Sciatic nerve (tissue), 2 donors: ENCODE results near the gene THRAP3. TPM values are rescaled to one million over a fixed set of nuclear protein-coding genes. Genes with fewer than 3 reads are reported as not detected.

Experiments
- ATAC-seq: fragments of 200-7000 bp; cut with Tn5 transposase; one replicate; pipeline ENCODE4 v1.9.1; 2020; ENCODE audit warnings: mild to moderate bottlenecking, moderate library complexity
- DNase-seq: peaks from one replicate; pipeline ENCODE4 v3.0.0-alpha.2; 2020; ENCODE audit warnings: low spot score
- intact Hi-C: fragments of 100-400 bp; cut with DNase I; formaldehyde crosslinking; loops from one replicate; pipeline ENCODE4 v1.14.2; 2022
- total RNA-seq: library from RNA; stranded (reverse); fragmentation: NEBNext Ultra II Directional; extraction: Animal tissue kit (Norgen Biotek cat#: 25700); gene quantifications from one replicate; pipeline ENCODE4 v1.2.1, GENCODE V29; 2021
- donor health status: DM: no; HTN: no; CAD: no.
- donor health status: DM: no; HTN: no; CAD: no.

Gene THRAP3
- total RNA-seq, 1 donor from 2014 or later = 101 TPM

DNA sequence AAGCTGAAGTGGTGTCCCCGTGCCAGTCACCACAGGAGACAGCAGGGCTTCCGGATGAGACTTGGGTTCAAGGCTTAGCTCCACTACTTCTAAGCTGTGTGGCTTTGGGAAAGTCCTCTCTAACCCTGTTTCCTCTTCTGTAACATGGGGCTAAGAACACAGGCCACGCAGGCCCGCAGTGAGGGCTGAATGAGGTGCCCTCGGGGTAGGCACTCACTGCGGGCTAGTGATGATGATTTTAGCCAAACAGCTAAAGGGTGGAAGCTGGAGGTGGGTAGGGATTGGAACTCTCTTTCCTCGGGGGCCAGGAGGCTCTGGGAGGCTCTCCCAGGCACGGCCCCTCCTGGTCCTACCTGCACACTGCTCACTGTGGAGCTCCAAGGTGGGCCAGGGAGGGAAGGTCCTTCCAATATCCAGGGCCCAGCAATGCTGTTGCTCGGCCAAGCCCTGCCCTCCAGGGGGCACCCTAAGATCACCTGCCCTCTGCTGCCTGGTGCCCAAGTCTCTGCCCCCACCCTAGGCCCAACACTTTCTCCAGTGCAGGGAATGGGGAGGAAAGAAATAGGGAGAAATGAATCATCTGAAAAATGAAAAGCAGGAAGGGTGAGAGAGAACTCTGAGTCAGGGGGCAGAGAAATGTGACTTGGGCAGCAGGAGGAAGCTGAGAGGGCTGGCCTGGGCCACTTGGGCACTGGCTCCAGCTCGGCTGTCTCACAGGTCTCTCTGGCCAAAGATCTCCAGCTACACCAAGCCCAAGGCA, 118.4 kb downstream of the THRAP3 start:
- intact Hi-C loops = loop anchor here (5.0 kb wide), 1 partner anchor 80 kb away; no protein-coding TSS in a partner anchor
- peak; percentile 82 for ATAC-seq
- DNase-seq = no peak

- peak; percentile 11 for ATAC-seq
- intact Hi-C loops = loop anchor here (5.0 kb wide), 1 partner anchor 78 kb away; no protein-coding TSS in a partner anchor
These were observed 119.6 kb downstream of the THRAP3 start for GRCh38 chr1:36343651-36344394.

DNA sequence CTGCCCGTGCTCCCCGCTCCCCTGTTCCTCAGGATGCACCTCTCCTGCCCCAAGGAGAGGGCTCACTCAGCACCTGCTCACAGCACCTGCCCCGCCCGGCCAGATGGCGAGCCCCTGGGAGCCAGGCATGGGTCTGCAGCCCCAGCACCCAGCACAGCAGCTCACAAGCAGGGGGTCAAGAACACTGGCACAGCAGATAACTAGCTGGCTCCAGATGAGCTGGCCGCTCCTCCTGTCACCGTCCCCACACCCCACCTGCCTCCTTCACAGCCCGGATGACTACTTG, 120.1 kb downstream of the THRAP3 start:
- DNase-seq (no peak), ATAC-seq (no peak)
- intact Hi-C loops = loop anchor here (5.0 kb wide), 1 partner anchor 78 kb away; no protein-coding TSS in a partner anchor

More at GRCh38 chr1:36343651-36344394, 119.6 kb downstream of the THRAP3 start:
- DNase-seq = no peak

GRCh38 chr1:36345353-36345752, 121.1 kb downstream of the THRAP3 start:
- DNase-seq (no peak), ATAC-seq (no peak)
- intact Hi-C loops = no loop called here

GRCh38 chr1:36346741-36347370, 122.6 kb downstream of the THRAP3 start:
- ATAC-seq = no peak
- intact Hi-C loops = no loop called here
- DNase-seq = no peak

DNA sequence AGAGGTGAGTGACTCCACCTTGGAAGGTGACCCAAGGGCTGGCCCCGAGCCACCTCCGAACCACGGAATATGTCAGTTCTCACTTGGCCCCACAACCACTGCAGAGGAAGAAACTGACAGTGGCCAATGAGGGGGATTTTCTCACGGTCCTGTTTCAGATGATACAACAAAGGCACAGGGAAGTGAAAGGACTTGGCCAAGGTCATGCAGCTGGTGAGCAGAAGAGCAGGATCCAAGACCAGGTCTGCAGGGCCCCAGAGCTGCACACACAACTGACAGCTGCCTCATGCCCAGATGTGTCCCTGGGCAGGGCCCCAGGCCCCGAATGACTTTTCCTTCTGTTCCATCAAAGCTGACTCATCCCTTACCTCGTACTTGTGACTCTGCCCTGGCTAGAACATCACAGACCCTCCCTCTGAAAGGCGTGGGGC, 125.0 kb downstream of the THRAP3 start:
- ATAC-seq (no peak), DNase-seq (no peak)
- intact Hi-C loops = no loop called here

DNA sequence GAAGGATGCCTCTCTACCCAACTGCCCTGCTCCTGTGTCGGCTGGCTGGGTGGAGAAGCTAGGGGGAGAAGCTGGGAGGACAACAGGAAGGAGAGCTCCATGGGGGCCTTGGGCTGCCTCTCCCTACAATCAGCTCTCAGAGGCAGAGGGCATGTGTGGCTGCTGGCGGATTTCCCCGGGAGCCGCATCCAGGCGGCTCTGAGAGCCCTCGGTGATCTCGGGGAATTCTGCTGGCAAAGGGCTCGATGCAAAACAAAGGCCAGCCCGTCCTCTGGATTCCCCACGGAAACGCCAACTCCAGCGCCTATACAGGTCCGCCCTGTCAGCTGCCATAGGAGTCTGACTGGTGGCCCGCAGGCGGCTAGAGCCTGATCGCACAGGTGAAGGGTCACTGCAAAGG, 125.6 kb downstream of the THRAP3 start:
- ATAC-seq (peak; percentile 39), DNase-seq (no peak)
- intact Hi-C loops = no loop called here

DNA sequence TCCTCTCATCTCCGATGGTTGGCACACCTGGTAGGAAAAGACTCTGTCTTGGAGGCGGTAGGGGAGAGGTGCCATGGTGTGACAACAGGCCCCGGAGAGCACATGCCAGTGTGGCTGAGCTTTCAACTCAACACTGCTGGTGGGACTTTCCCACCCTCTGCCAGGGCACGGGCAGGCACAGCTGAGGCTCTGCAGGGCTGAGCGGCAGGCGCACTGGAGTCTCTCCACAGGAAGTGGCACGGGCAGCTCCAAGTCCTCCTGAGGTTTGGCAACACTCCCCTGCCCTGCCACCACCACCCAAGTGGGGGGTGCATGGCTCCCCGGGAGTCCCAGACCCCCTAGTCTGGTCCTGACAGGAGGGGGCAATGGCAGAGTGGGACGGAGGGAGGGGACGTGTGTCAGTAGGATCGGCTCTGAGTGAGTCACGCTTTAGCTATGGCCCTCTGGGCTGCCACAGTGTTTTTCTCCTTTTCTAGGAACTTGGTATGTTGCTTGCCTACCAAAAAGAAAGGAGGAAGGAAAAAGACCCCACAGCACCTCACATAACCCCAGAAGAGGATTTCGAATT, 126.5 kb downstream of the THRAP3 start:
- peak; percentile 63 for ATAC-seq
- intact Hi-C loops = no loop called here
- no peak for DNase-seq

DNA sequence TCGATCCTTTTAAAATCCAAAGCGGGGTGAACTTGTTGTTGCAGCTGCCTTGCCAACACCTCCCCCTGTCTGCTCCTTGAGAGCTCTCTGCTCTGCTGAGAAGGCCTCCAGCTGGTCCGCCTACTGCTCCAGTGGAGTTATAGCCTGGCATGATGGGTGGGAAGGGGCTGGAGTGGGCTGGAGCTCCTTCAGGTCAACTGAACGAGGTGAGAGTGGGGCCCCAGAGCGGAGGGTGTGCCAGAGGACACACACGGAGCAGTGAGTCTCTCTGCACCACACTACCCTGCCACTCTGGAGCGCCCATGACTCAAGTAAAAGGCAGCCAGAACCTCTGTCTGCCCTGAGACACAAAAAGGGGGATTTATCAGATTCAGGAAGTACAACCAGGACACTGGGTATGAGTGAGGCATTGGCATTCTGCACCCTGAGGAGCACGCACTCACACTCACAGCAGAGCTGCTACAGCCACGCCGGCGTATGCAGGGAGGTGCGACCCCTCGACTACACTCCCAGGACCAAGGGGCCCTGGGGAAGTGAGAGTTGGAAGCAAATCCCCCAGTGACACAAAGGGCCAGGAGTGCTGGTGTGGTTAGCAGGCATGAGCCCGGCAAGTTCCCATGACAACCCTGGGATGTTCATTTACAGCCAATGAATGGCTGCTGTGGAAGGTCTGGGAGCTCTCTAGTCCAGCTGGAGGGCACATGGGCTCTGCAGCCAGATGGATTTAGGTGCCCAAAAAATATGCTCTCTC, 127.2 kb downstream of the THRAP3 start:
- ATAC-seq (peak; percentile 18), DNase-seq (no peak)
- intact Hi-C loops = no loop called here

DNA sequence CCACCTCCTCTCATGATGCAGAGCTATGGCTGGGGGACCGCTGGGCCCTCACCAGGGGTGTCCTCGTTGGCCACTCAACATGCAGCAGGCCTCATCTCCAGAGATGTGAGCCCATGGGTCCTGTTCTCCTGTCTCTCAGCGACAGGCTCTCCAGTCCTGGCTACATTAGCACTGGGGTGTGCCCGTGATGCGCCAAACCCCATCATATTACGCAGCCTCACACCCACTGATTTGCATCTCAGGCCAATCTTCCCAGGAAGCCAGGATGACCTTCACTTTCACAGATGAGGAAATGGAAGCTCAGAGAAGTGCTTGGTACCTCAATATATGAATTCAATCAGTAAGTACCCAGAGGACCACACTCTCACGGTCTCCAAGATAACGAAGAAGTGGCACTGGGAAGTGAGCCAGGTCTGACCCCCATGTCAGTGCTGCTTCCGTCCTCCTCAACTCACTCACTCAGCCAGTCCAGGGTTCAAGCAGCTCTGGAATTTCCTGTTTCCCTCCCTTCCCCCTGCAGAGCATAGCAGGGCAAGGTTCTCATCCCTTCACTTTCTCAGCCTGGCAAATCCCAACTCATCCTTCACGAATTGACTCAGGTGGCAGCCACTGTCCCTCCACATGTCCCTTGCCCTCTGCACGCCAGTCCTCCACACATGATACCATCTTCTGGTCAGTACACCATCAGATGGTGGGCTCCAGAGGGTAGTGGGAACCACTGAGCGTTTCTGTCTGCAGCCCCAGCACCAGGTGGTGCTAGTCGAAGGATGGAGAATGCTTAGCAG, 128.1 kb downstream of the THRAP3 start:
- no peak for ATAC-seq
- DNase-seq = no peak
- intact Hi-C loops = no loop called here

- DNase-seq = no peak
- no peak for ATAC-seq
- intact Hi-C loops = no loop called here
These were observed 129.0 kb downstream of the THRAP3 start for GRCh38 chr1:36352910-36353878.

DNA sequence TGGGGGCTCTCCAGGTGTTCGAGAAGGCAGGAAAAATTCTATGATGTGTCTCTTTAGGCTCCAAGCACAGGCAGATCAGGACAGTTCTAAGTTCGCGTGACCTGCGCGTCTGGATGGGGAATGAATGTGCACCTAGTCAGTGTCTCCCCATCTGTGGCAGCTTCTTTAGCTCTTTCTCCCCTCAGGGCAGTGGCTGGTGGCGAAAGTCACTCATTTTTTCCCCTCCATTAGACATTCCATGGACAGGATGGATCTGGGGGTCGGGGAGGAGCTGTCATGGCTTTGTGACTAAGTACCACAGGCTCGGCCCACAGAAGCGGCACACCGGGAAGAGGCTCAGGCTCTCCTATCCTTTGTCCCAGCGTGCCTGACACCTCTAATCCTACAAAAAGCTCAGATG, 130.2 kb downstream of the THRAP3 start:
- no peak for ATAC-seq
- no peak for DNase-seq
- intact Hi-C loops = no loop called here

Other genes starting within 250 kb of the THRAP3 start
- gene TEKT2, start 140.3 kb upstream of the THRAP3 start, total RNA-seq = 0.98 TPM
- gene ADPRS, start 135.6 kb upstream of the THRAP3 start, total RNA-seq = 25.0 TPM
- gene COL8A2, start 99.2 kb upstream of the THRAP3 start, total RNA-seq = 47.3 TPM
- gene TRAPPC3, start 75.0 kb upstream of the THRAP3 start, total RNA-seq = 46.8 TPM
- 123 TPM for gene MAP7D1, start 68.3 kb upstream of the THRAP3 start, total RNA-seq
- 9.8 TPM for gene SH3D21, start 81.9 kb downstream of the THRAP3 start, total RNA-seq
- gene EVA1B, start 99.2 kb downstream of the THRAP3 start, total RNA-seq = 36.4 TPM
- gene STK40, start 161.5 kb downstream of the THRAP3 start, total RNA-seq = 47.2 TPM
- 27.7 TPM for gene LSM10, start 173.5 kb downstream of the THRAP3 start, total RNA-seq
- gene OSCP1, start 226.0 kb downstream of the THRAP3 start, total RNA-seq = 9.8 TPM
- 41.5 TPM for gene MRPS15, start 239.9 kb downstream of the THRAP3 start, total RNA-seq